ENCODE data around the gene EPHB1.
"Not testable (repeated sequence)": the region's sequence is repeated elsewhere in the genome, so short reads cannot be mapped to it uniquely, and the experiment has no call there.

EPHB1 gene

GRCh38 chr3:135039536-135039935, 244.5 kb downstream of the EPHB1 start:
- H3K9ac ChIP-seq (ENCODE audit: low read length); H3K27ac ChIP-seq (ENCODE audit: low read depth, low read length); H3K36me3 ChIP-seq (ENCODE audit: insufficient read depth, low read length); H3K4me1 ChIP-seq (ENCODE audit: insufficient read depth, low read length); H3K4me3 ChIP-seq (ENCODE audit: low read depth in 1 of 2, low read length in 2 of 2); H3K27me3 ChIP-seq (ENCODE audit: control insufficient read depth in 1 of 2, insufficient read depth in 2 of 2, low read length in 2 of 2); H3K9me3 ChIP-seq (ENCODE audit: low read length): not testable (repeated sequence)

GRCh38 chr3:135040321-135041240, 245.5 kb downstream of the EPHB1 start:
- Histone ChIP-seq H3K27ac (ENCODE audit: low read depth, low read length) (no peak overlapping the region), H3K9ac (ENCODE audit: low read length) (no peak overlapping the region), H3K36me3 (ENCODE audit: insufficient read depth, low read length) (no peaks in the 10 kb centered on the region)

GRCh38 chr3:135041601-135042000, 246.5 kb downstream of the EPHB1 start:
- Histone ChIP-seq H3K36me3 (ENCODE audit: insufficient read depth, low read length) (no peaks in the 10 kb centered on the region), H3K27me3 (ENCODE audit: control insufficient read depth in 1 of 2, insufficient read depth in 2 of 2, low read length in 2 of 2) (no peaks in the 10 kb centered on the region), H3K4me3 (ENCODE audit: low read depth in 1 of 2, low read length in 2 of 2) (no peak overlapping the region), H3K9ac (ENCODE audit: low read length) (no peak overlapping the region), H3K4me1 (ENCODE audit: insufficient read depth, low read length) (no peaks in the 10 kb centered on the region), H3K27ac (ENCODE audit: low read depth, low read length) (no peak overlapping the region), H3K9me3 (ENCODE audit: low read length) (no peaks in the 10 kb centered on the region)

More at GRCh38 chr3:135040321-135041240, 245.5 kb downstream of the EPHB1 start:
- Histone ChIP-seq H3K9me3 (ENCODE audit: low read length) (no peaks in the 10 kb centered on the region), H3K27me3 (ENCODE audit: control insufficient read depth in 1 of 2, insufficient read depth in 2 of 2, low read length in 2 of 2) (no peaks in the 10 kb centered on the region), H3K4me1 (ENCODE audit: insufficient read depth, low read length) (no peaks in the 10 kb centered on the region), H3K4me3 (ENCODE audit: low read depth in 1 of 2, low read length in 2 of 2) (no peak overlapping the region)

- Histone ChIP-seq H3K9me3 (ENCODE audit: low read length) (no peaks in the 10 kb centered on the region), H3K4me1 (ENCODE audit: insufficient read depth, low read length) (no peaks in the 10 kb centered on the region), H3K4me3 (ENCODE audit: low read depth in 1 of 2, low read length in 2 of 2) (no peak overlapping the region), H3K27me3 (ENCODE audit: control insufficient read depth in 1 of 2, insufficient read depth in 2 of 2, low read length in 2 of 2) (no peaks in the 10 kb centered on the region), H3K9ac (ENCODE audit: low read length) (no peak overlapping the region), H3K36me3 (ENCODE audit: insufficient read depth, low read length) (no peaks in the 10 kb centered on the region), H3K27ac (ENCODE audit: low read depth, low read length) (no peak overlapping the region)
Observed at GRCh38 chr3:135047061-135047460, 252.0 kb downstream of the EPHB1 start.

- Histone ChIP-seq H3K9me3 (ENCODE audit: low read length) (no peaks in the 10 kb centered on the region), H3K27me3 (ENCODE audit: control insufficient read depth in 1 of 2, insufficient read depth in 2 of 2, low read length in 2 of 2) (no peaks in the 10 kb centered on the region)
Observed at GRCh38 chr3:135050536-135050935, 255.5 kb downstream of the EPHB1 start.

GRCh38 chr3:135051409-135051973, 256.4 kb downstream of the EPHB1 start:
- H3K9me3 ChIP-seq (ENCODE audit: low read length) = no peaks in the 10 kb centered on the region
- H3K4me3 ChIP-seq (ENCODE audit: low read depth in 1 of 2, low read length in 2 of 2) = no peak overlapping the region
- H3K36me3 ChIP-seq (ENCODE audit: insufficient read depth, low read length) = no peaks in the 10 kb centered on the region
- no peak overlapping the region for H3K9ac ChIP-seq (ENCODE audit: low read length)
- H3K27ac ChIP-seq (ENCODE audit: low read depth, low read length) = no peak overlapping the region
- H3K4me1 ChIP-seq (ENCODE audit: insufficient read depth, low read length) = no peaks in the 10 kb centered on the region
- H3K27me3 ChIP-seq (ENCODE audit: control insufficient read depth in 1 of 2, insufficient read depth in 2 of 2, low read length in 2 of 2) = no peaks in the 10 kb centered on the region

More at GRCh38 chr3:135050536-135050935, 255.5 kb downstream of the EPHB1 start:
- H3K4me1 ChIP-seq (ENCODE audit: insufficient read depth, low read length) = no peaks in the 10 kb centered on the region
- H3K9ac ChIP-seq (ENCODE audit: low read length) = no peak overlapping the region
- H3K36me3 ChIP-seq (ENCODE audit: insufficient read depth, low read length) = no peaks in the 10 kb centered on the region
- H3K27ac ChIP-seq (ENCODE audit: low read depth, low read length) = no peak overlapping the region
- H3K4me3 ChIP-seq (ENCODE audit: low read depth in 1 of 2, low read length in 2 of 2) = no peak overlapping the region

GRCh38 chr3:135055449-135055848, 260.4 kb downstream of the EPHB1 start:
- H3K36me3 ChIP-seq (ENCODE audit: insufficient read depth, low read length) = no peaks in the 10 kb centered on the region
- H3K27ac ChIP-seq (ENCODE audit: low read depth, low read length) = no peak overlapping the region
- H3K4me1 ChIP-seq (ENCODE audit: insufficient read depth, low read length) = no peaks in the 10 kb centered on the region
- no peak overlapping the region for H3K4me3 ChIP-seq (ENCODE audit: low read depth in 1 of 2, low read length in 2 of 2)
- no peaks in the 10 kb centered on the region for H3K27me3 ChIP-seq (ENCODE audit: control insufficient read depth in 1 of 2, insufficient read depth in 2 of 2, low read length in 2 of 2)
- H3K9me3 ChIP-seq (ENCODE audit: low read length) = no peaks in the 10 kb centered on the region
- no peak overlapping the region for H3K9ac ChIP-seq (ENCODE audit: low read length)

GRCh38 chr3:135056084-135056730, 261.1 kb downstream of the EPHB1 start:
- no peaks in the 10 kb centered on the region for H3K9me3 ChIP-seq (ENCODE audit: low read length)
- H3K36me3 ChIP-seq (ENCODE audit: insufficient read depth, low read length) = no peaks in the 10 kb centered on the region
- H3K4me3 ChIP-seq (ENCODE audit: low read depth in 1 of 2, low read length in 2 of 2) = no peak overlapping the region
- H3K27me3 ChIP-seq (ENCODE audit: control insufficient read depth in 1 of 2, insufficient read depth in 2 of 2, low read length in 2 of 2) = no peaks in the 10 kb centered on the region
- H3K9ac ChIP-seq (ENCODE audit: low read length) = no peak overlapping the region
- H3K4me1 ChIP-seq (ENCODE audit: insufficient read depth, low read length) = no peaks in the 10 kb centered on the region
- H3K27ac ChIP-seq (ENCODE audit: low read depth, low read length) = no peak overlapping the region

- no peak overlapping the region for H3K4me3 ChIP-seq (ENCODE audit: low read depth in 1 of 2, low read length in 2 of 2)
- H3K36me3 ChIP-seq (ENCODE audit: insufficient read depth, low read length) = no peaks in the 10 kb centered on the region
- H3K27ac ChIP-seq (ENCODE audit: low read depth, low read length) = no peak overlapping the region
- no peak overlapping the region for H3K9ac ChIP-seq (ENCODE audit: low read length)
- H3K27me3 ChIP-seq (ENCODE audit: control insufficient read depth in 1 of 2, insufficient read depth in 2 of 2, low read length in 2 of 2) = no peaks in the 10 kb centered on the region
- H3K9me3 ChIP-seq (ENCODE audit: low read length) = no peaks in the 10 kb centered on the region
- no peaks in the 10 kb centered on the region for H3K4me1 ChIP-seq (ENCODE audit: insufficient read depth, low read length)
Observed at GRCh38 chr3:135056733-135057310, 261.8 kb downstream of the EPHB1 start.

GRCh38 chr3:135057996-135058395, 262.9 kb downstream of the EPHB1 start:
- Histone ChIP-seq H3K4me3 (ENCODE audit: low read depth in 1 of 2, low read length in 2 of 2) (no peak overlapping the region), H3K36me3 (ENCODE audit: insufficient read depth, low read length) (no peaks in the 10 kb centered on the region), H3K4me1 (ENCODE audit: insufficient read depth, low read length) (no peaks in the 10 kb centered on the region), H3K27me3 (ENCODE audit: control insufficient read depth in 1 of 2, insufficient read depth in 2 of 2, low read length in 2 of 2) (no peaks in the 10 kb centered on the region), H3K27ac (ENCODE audit: low read depth, low read length) (no peak overlapping the region), H3K9me3 (ENCODE audit: low read length) (no peaks in the 10 kb centered on the region), H3K9ac (ENCODE audit: low read length) (no peak overlapping the region)

- no peak overlapping the region for H3K4me3 ChIP-seq (ENCODE audit: low read depth in 1 of 2, low read length in 2 of 2)
- H3K27ac ChIP-seq (ENCODE audit: low read depth, low read length) = no peak overlapping the region
- no peaks in the 10 kb centered on the region for H3K9me3 ChIP-seq (ENCODE audit: low read length)
- H3K4me1 ChIP-seq (ENCODE audit: insufficient read depth, low read length) = no peaks in the 10 kb centered on the region
- H3K9ac ChIP-seq (ENCODE audit: low read length) = no peak overlapping the region
- no peaks in the 10 kb centered on the region for H3K36me3 ChIP-seq (ENCODE audit: insufficient read depth, low read length)
- no peaks in the 10 kb centered on the region for H3K27me3 ChIP-seq (ENCODE audit: control insufficient read depth in 1 of 2, insufficient read depth in 2 of 2, low read length in 2 of 2)
Observed at GRCh38 chr3:135059580-135059979, 264.5 kb downstream of the EPHB1 start.

Measured in muscle layer of colon (tissue), 2 donors.